Measurements from ENCODE around the gene MTHFS. TPM values are rescaled to one million over a fixed set of nuclear protein-coding genes. Genes with fewer than 3 reads are reported as not detected.

Gene MTHFS
- total and polyA plus RNA-seq, 11 donors, result 5.7 to 45.5 (median 13.4) TPM

DNA sequence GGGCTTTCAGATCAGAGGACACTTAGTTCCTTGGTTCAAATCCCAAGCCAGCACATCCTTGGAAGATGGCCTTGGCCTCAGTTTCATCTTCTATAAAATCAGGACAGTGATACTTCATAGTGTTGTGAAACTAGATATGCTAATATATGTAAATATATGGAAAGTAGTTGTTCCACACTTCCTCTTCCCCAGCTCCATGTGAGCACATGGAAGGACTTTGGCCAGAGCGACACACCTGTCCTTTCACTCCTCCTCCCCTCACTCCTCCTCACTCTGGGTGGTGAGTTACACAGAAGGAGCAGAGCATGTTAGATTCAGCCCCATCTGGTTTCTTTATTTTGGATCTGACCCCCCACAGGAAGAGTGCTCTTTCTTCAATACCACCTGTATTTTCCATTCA lies 65.2 kb downstream of the MTHFS start:
- DNase-seq (no peak), ATAC-seq (no peak)
- Histone ChIP-seq H3K4me3 (no peak overlapping the region), H3K36me3 (peaks cover 0 to 4% (median 0%) of the 10 kb centered on the region in 9 donors), H3K27ac (no peak overlapping the region), H3K4me1 (peaks cover 0 to 8% (median 0%) of the 10 kb centered on the region in 12 donors), H3K9me3 (peaks cover 0 to 4% (median 0%) of the 10 kb centered on the region in 12 donors), H3K27me3 (no peaks in the 10 kb centered on the region)
- 98 to 100% (median 100%) methylated on average over 1 of the region's 1 CpG for WGBS, 4 donors
- TF ChIP-seq POLR2A (IDR thresholded peaks at IDR 0.05), result no peak
- TF ChIP-seq, protein P1, sequence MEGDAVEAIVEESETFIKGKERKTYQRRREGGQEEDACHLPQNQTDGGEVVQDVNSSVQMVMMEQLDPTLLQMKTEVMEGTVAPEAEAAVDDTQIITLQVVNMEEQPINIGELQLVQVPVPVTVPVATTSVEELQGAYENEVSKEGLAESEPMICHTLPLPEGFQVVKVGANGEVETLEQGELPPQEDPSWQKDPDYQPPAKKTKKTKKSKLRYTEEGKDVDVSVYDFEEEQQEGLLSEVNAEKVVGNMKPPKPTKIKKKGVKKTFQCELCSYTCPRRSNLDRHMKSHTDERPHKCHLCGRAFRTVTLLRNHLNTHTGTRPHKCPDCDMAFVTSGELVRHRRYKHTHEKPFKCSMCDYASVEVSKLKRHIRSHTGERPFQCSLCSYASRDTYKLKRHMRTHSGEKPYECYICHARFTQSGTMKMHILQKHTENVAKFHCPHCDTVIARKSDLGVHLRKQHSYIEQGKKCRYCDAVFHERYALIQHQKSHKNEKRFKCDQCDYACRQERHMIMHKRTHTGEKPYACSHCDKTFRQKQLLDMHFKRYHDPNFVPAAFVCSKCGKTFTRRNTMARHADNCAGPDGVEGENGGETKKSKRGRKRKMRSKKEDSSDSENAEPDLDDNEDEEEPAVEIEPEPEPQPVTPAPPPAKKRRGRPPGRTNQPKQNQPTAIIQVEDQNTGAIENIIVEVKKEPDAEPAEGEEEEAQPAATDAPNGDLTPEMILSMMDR (IDR thresholded peaks at IDR 0.05), result no peak
- intact Hi-C loops (cut with DNase I), result no loop called here

DNA sequence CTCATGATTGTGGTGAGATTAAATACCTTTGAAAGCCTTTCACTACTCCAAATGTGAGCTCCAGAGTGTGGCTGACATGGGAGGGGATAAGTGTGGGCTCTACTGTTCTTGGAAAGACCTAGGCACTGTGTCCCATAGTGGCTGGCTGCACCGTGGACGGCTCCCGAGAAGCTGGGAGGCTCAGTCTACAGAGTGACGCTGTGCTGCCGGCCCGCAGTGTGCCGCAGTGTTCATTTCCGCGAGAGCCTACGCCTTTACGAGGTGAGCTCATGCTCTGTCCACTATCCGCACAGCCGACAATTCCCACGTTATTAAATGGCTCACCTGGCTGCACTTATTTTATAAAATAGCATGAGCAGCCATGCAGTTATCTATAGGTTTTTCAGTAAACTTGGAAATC lies 66.9 kb downstream of the MTHFS start:
- Histone ChIP-seq H3K27me3 (no peaks in the 10 kb centered on the region), H3K36me3 (peaks cover 0 to 4% (median 0%) of the 10 kb centered on the region in 9 donors), H3K4me3 (no peak overlapping the region), H3K9me3 (peaks cover 0 to 4% (median 0%) of the 10 kb centered on the region in 12 donors), H3K27ac (no peak overlapping the region), H3K4me1 (peaks cover 0 to 8% (median 0%) of the 10 kb centered on the region in 12 donors)
- intact Hi-C loops (cut with DNase I), result no loop called here
- ATAC-seq (no peak), DNase-seq (no peak)
- WGBS, 4 donors, result 90 to 97% (median 95%) methylated on average over 14 of the region's 14 CpGs
- TF ChIP-seq, protein P1 (IDR thresholded peaks at IDR 0.05), result no peak
- no peak for TF ChIP-seq POLR2A (IDR thresholded peaks at IDR 0.05)

DNA sequence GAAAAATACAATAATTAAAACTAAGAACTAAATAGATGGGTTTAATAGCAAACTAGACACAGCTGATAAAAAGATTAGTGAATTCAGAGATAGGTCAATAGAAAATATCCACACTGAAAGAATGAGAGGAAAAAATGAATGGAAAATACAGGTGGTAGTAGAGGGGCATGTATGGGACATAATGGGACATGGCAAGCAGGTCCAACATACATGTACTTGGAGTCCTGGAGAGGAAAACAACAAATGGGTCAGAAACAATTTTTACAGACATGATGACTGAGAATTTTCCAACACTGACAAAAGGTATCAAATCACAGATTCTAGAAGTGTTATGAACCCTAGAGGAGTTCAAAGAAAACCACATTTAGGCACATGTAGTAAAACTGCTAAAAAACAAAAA lies 68.4 kb downstream of the MTHFS start:
- intact Hi-C loops (cut with DNase I), result no loop called here

DNA sequence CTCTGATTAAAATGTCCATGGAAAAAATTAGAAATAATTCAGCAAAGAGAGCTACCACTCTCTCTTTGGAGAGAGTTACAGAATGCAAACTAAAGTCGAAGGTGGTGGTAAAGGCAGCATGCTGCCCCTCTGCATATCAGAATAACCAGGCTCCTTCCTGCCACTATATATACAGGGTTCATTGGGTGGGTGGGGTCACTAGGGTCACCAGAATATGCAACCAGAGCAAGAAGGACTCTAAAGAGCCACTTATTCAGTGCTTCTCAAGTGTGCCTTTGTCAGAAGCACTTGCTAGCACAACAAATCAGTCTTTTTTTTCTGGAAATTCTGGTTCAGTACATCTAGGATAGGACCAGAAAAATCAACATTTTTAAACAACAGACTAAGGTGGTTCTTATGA lies 70.0 kb downstream of the MTHFS start:
- peaks cover 0 to 4% (median 0%) of the 10 kb centered on the region in 12 donors for H3K9me3 ChIP-seq
- no peak overlapping the region for H3K4me3 ChIP-seq
- no peak overlapping the region for H3K27ac ChIP-seq
- H3K36me3 ChIP-seq, result peaks cover 0 to 4% (median 0%) of the 10 kb centered on the region in 9 donors
- DNase-seq (no peak), ATAC-seq (no peak)
- TF ChIP-seq POLR2A (IDR thresholded peaks at IDR 0.05), result no peak
- TF ChIP-seq, protein P1 (IDR thresholded peaks at IDR 0.05), result no peak
- 52 to 76% (median 66%) methylated on average over 1 of the region's 1 CpG for WGBS, 4 donors
- H3K27me3 ChIP-seq, result no peaks in the 10 kb centered on the region
- intact Hi-C loops (cut with DNase I), result no loop called here
- no peaks in the 10 kb centered on the region for H3K4me1 ChIP-seq

More for the DNA sequence above, 68.4 kb downstream of the MTHFS start:
- Histone ChIP-seq H3K9me3 (peaks cover 0 to 4% (median 0%) of the 10 kb centered on the region in 12 donors), H3K4me3 (no peak overlapping the region), H3K27ac (no peak overlapping the region), H3K27me3 (no peaks in the 10 kb centered on the region), H3K4me1 (no peaks in the 10 kb centered on the region), H3K36me3 (peaks cover 0 to 4% (median 0%) of the 10 kb centered on the region in 9 donors)
- no peak for DNase-seq
- no peak for ATAC-seq
- TF ChIP-seq POLR2A (IDR thresholded peaks at IDR 0.05), result no peak
- TF ChIP-seq, protein P1 (IDR thresholded peaks at IDR 0.05), result no peak
